ENCODE data around the gene SERPINA4. TPM values are rescaled to one million over a fixed set of nuclear protein-coding genes. Genes with fewer than 3 reads are reported as not detected.

The SERPINA4 gene
- total RNA-seq, 4 donors from 2014 or later, result 0.13 to 0.26 TPM; not detected in 2

- intact Hi-C loops (cut with DNase I; ENCODE audit: low total_unique reads), result no loop called here
- Histone ChIP-seq H3K27me3 (no peaks in the 10 kb centered on the region), H3K4me1 (peaks cover 0 to 20% of the 10 kb centered on the region in 2 donors), H3K36me3 (no peaks in the 10 kb centered on the region), H3K27ac (no peak overlapping the region), H3K4me3 (no peak overlapping the region), H3K9me3 (no peaks in the 10 kb centered on the region)
- no peak for ATAC-seq
- DNase-seq, result no peak
- TF ChIP-seq CTCF (IDR thresholded peaks at IDR 0.05 in 4 of 5, conservative IDR thresholded peaks at IDR 0.05 in 1 of 5) (no peak), POLR2A (IDR thresholded peaks at IDR 0.05) (no peak)
- in situ Hi-C loops (cut with MboI; ENCODE audit: low sequenced_read_pairs in 4 of 4), result no loop called here
Measured at GRCh38 chr14:94557327-94557726, 3.9 kb upstream of the SERPINA4 start.

GRCh38 chr14:94558842-94559241, 2.4 kb upstream of the SERPINA4 start:
- intact Hi-C loops (cut with DNase I; ENCODE audit: low total_unique reads) (no loop called here), in situ Hi-C loops (cut with MboI; ENCODE audit: low sequenced_read_pairs in 4 of 4) (no loop called here)
- no peak for DNase-seq
- Histone ChIP-seq H3K27me3 (no peaks in the 10 kb centered on the region), H3K4me3 (no peak overlapping the region), H3K9me3 (no peaks in the 10 kb centered on the region), H3K4me1 (peaks cover 0 to 20% of the 10 kb centered on the region in 2 donors), H3K36me3 (no peaks in the 10 kb centered on the region), H3K27ac (peak overlapping the region in 1 of 4 donors; percentile 88)
- TF ChIP-seq CTCF (IDR thresholded peaks at IDR 0.05 in 4 of 5, conservative IDR thresholded peaks at IDR 0.05 in 1 of 5) (no peak), POLR2A (IDR thresholded peaks at IDR 0.05) (no peak)
- ATAC-seq, result no peak

GRCh38 chr14:94559638-94560290, 1.5 kb upstream of the SERPINA4 start:
- H3K27ac ChIP-seq, result peak overlapping the region in 3 of 4 donors; percentile 36 to 88 (median 69)
- H3K4me1 ChIP-seq, result peaks cover 0 to 20% of the 10 kb centered on the region in 2 donors
- DNase-seq, result peak; percentile 72 to 78
- peak; percentile 85 to 88 for ATAC-seq
- H3K4me3 ChIP-seq, result no peak overlapping the region
- in situ Hi-C loops (cut with MboI; ENCODE audit: low sequenced_read_pairs in 4 of 4) (no loop called here), intact Hi-C loops (cut with DNase I; ENCODE audit: low total_unique reads) (no loop called here)
- no peaks in the 10 kb centered on the region for H3K36me3 ChIP-seq
- H3K9me3 ChIP-seq, result no peaks in the 10 kb centered on the region
- no peaks in the 10 kb centered on the region for H3K27me3 ChIP-seq
- no peak for TF ChIP-seq POLR2A (IDR thresholded peaks at IDR 0.05)
- no peak for TF ChIP-seq CTCF (IDR thresholded peaks at IDR 0.05 in 4 of 5, conservative IDR thresholded peaks at IDR 0.05 in 1 of 5)

GRCh38 chr14:94560291-94560665, 964 bp upstream of the SERPINA4 start:
- TF ChIP-seq POLR2A (IDR thresholded peaks at IDR 0.05), result no peak
- TF ChIP-seq CTCF (IDR thresholded peaks at IDR 0.05 in 4 of 5, conservative IDR thresholded peaks at IDR 0.05 in 1 of 5), result no peak
- Histone ChIP-seq H3K27ac (peak overlapping the region in 3 of 4 donors; percentile 36 to 88 (median 69)), H3K36me3 (no peaks in the 10 kb centered on the region), H3K27me3 (no peaks in the 10 kb centered on the region), H3K9me3 (no peaks in the 10 kb centered on the region), H3K4me3 (no peak overlapping the region), H3K4me1 (peaks cover 0 to 20% of the 10 kb centered on the region in 2 donors)
- in situ Hi-C loops (cut with MboI; ENCODE audit: low sequenced_read_pairs in 4 of 4), result no loop called here
- ATAC-seq, result peak; percentile 75 to 77
- intact Hi-C loops (cut with DNase I; ENCODE audit: low total_unique reads), result no loop called here
- peak; percentile 47 to 84 for DNase-seq

GRCh38 chr14:94561656-94562010, 391 bp downstream of the SERPINA4 start:
- DNase-seq, result no peak

More at GRCh38 chr14:94561656-94562010, 391 bp downstream of the SERPINA4 start:
- TF ChIP-seq CTCF (IDR thresholded peaks at IDR 0.05 in 4 of 5, conservative IDR thresholded peaks at IDR 0.05 in 1 of 5) (no peak), POLR2A (IDR thresholded peaks at IDR 0.05) (no peak)
- H3K4me3 ChIP-seq, result no peak overlapping the region
- H3K9me3 ChIP-seq, result no peaks in the 10 kb centered on the region
- H3K27me3 ChIP-seq, result no peaks in the 10 kb centered on the region
- in situ Hi-C loops (cut with MboI; ENCODE audit: low sequenced_read_pairs in 4 of 4), result no loop called here
- no peak overlapping the region for H3K27ac ChIP-seq
- ATAC-seq, result no peak
- intact Hi-C loops (cut with DNase I; ENCODE audit: low total_unique reads), result no loop called here
- no peaks in the 10 kb centered on the region for H3K36me3 ChIP-seq
- peaks cover 0 to 20% of the 10 kb centered on the region in 2 donors for H3K4me1 ChIP-seq
